Measurements from ENCODE around the gene RRAGC.

Gene RRAGC

DNA sequence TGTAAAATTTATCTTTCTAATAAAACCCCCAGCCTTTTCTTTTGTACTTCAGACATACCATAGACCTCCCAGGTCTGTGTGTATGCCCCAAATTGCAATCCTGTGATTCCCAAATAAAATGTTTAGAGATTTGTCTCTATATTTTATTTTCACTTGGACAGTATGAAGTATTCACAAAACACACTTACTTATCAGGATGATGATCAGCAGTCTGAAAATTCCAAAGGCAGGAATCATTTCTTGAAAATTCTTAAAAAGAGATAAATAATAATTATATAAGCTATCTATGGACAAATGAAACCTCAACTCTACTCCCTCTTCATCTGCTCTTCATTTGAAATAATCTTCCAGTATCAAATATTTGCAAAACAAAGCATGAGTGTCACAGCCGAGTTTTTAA lies 33.4 kb upstream of the RRAGC start:
- H3K4me3 ChIP-seq (ENCODE audit: low read depth, low read length) = no peak overlapping the region
- TF ChIP-seq, protein P1, sequence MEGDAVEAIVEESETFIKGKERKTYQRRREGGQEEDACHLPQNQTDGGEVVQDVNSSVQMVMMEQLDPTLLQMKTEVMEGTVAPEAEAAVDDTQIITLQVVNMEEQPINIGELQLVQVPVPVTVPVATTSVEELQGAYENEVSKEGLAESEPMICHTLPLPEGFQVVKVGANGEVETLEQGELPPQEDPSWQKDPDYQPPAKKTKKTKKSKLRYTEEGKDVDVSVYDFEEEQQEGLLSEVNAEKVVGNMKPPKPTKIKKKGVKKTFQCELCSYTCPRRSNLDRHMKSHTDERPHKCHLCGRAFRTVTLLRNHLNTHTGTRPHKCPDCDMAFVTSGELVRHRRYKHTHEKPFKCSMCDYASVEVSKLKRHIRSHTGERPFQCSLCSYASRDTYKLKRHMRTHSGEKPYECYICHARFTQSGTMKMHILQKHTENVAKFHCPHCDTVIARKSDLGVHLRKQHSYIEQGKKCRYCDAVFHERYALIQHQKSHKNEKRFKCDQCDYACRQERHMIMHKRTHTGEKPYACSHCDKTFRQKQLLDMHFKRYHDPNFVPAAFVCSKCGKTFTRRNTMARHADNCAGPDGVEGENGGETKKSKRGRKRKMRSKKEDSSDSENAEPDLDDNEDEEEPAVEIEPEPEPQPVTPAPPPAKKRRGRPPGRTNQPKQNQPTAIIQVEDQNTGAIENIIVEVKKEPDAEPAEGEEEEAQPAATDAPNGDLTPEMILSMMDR (IDR thresholded peaks at IDR 0.05; ENCODE audit: control insufficient read depth, extremely low read depth, insufficient read depth) = no peak
- no peak for DNase-seq (ENCODE audit: low read depth)

DNA sequence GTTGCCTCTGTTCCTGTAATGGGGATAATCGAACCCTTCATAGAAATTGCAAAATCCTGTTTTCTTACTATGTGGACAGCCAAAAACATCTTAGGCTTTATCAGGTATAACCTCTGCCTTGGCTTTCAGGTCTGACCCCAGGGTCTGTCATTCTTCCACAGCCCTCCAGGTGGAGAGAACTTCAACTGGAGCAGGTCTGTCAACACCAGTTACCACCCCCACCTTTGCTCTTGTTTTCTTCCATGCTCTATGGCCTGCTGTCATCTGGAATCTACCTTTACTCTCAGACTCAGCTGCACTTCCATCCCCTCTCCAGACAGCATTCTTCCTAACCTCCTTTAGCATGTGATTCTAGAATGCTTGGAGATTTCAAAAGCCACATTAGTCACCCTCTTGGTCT lies 32.2 kb upstream of the RRAGC start:
- TF ChIP-seq, protein P1 (IDR thresholded peaks at IDR 0.05; ENCODE audit: control insufficient read depth, extremely low read depth, insufficient read depth) = no peak
- no peak for DNase-seq (ENCODE audit: low read depth)
- no peak overlapping the region for H3K4me3 ChIP-seq (ENCODE audit: low read depth, low read length)

DNA sequence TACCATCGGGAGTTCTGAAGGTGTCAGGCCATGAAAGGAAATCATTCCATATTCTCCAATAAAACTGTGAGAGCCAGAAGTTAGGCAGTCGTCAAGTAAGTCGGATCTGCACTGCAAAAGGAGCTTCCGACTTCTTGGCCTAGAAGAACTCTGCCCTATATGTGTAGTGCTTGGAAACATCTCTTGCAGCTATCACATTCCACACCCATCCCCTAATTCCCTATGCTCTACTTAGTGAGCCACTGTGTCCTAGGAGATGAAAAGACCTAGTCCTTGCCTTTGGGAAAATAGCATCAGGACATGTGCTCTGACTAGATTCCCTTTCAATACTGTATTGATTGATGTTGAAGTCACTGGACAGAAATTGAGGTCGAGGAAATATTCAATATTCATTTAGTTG lies 30.0 kb upstream of the RRAGC start:
- TF ChIP-seq, protein P1 (IDR thresholded peaks at IDR 0.05; ENCODE audit: control insufficient read depth, extremely low read depth, insufficient read depth) = no peak
- no peak overlapping the region for H3K4me3 ChIP-seq (ENCODE audit: low read depth, low read length)
- no peak for DNase-seq (ENCODE audit: low read depth)

GRCh38 chr1:38888423-38889333 lies 29.1 kb upstream of the RRAGC start:
- TF ChIP-seq, protein P1 (IDR thresholded peaks at IDR 0.05; ENCODE audit: control insufficient read depth, extremely low read depth, insufficient read depth) = no peak
- DNase-seq (ENCODE audit: low read depth) = no peak
- no peak overlapping the region for H3K4me3 ChIP-seq (ENCODE audit: low read depth, low read length)

DNA sequence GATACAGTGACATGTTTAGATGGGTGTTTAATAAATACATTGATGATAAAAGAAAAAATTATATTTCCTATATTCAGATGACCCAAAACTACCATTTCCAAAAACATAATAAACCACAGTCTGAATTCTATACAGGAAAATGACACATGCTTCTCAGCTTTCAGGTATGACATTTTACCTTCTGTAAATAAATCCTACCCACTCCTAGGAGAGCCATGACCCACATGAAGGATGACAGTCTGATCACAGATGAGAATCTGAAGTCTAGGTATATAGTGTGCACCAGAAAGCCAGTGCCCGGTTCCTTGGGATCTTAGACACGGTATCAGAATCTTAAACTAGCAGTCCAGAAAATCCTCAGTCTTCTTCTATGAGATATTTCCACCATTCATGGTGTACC lies 25.5 kb upstream of the RRAGC start:
- no peak overlapping the region for H3K4me3 ChIP-seq (ENCODE audit: low read depth, low read length)
- TF ChIP-seq, protein P1 (IDR thresholded peaks at IDR 0.05; ENCODE audit: control insufficient read depth, extremely low read depth, insufficient read depth) = no peak
- no peak for DNase-seq (ENCODE audit: low read depth)

DNA sequence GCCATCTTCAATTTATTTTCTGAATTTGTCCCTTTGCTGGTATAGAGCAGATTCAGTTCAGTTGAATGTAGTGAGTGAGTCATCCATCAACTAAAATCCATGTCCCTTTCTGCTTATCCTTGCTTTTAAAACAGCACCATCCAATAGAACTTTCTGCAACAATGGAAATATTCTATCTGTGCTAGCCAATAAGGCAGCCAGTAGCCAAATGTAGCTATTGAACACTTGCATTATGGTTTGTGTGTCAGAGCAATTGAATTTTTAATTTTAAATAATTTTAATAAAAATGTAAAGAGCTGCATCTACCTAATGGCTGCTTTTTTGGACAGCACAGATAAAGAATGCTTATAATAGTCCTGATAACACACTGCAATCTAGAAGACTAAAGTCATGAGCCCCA lies 21.9 kb upstream of the RRAGC start, which contains the start of gene GJA9:
Gene GJA9 (minus strand): TSS at position 101 of the 400 bp plus-strand sequence. CDS start 5,489 bp downstream, outside the sequence.
- no peak for DNase-seq (ENCODE audit: low read depth)
- no peak within 1 kb of the TSS for H3K4me3 ChIP-seq (ENCODE audit: low read depth, low read length)
- TF ChIP-seq, protein P1 (IDR thresholded peaks at IDR 0.05; ENCODE audit: control insufficient read depth, extremely low read depth, insufficient read depth) = no peak

Data from LNCaP clone FGC (cell line).